ENCODE data around the gene UPP2.
A peak's percentile ranks its signal among the peaks of the same experiment; 100 is the strongest.

- TF ChIP-seq MAZ (IDR thresholded peaks at IDR 0.05; ENCODE audit: borderline replicate concordance, low read depth, low read length) (no peak), MAZ (CRISPR knock-in tag; IDR thresholded peaks at IDR 0.05; ENCODE audit: low read depth) (no peak), ZBTB2 (CRISPR knock-in tag; IDR thresholded peaks at IDR 0.05; ENCODE audit: low read depth) (no peak), POLR2A (IDR thresholded peaks at IDR 0.05; ENCODE audit: insufficient read depth in 1 of 2, low read depth in 2 of 2, low read length in 2 of 2) (no peak), EP300 (IDR thresholded peaks at IDR 0.05; ENCODE audit: low read depth in 2 of 2, low read length in 2 of 2) (peak in 1 of 2 experiments; percentile 47; a peak in 1 of 4 replicates), EP300 (CRISPR knock-in tag; IDR thresholded peaks at IDR 0.05; ENCODE audit: borderline replicate concordance) (no peak), SKIL (CRISPR knock-in tag; IDR thresholded peaks at IDR 0.05; ENCODE audit: borderline replicate concordance) (no peak)
Measured at GRCh38 chr2:158101384-158101926, at the start of gene UPP2.
